Measurements from ENCODE around the gene CFAP74. TPM values are rescaled to one million over a fixed set of nuclear protein-coding genes. Genes with fewer than 3 reads are reported as not detected.

The CFAP74 gene
- total and polyA plus RNA-seq, 2 of the 13 experiments (the other 11 are each of a cell fraction or from before 2014, with no cell fraction given) = 0.27 to 0.62 TPM

DNA sequence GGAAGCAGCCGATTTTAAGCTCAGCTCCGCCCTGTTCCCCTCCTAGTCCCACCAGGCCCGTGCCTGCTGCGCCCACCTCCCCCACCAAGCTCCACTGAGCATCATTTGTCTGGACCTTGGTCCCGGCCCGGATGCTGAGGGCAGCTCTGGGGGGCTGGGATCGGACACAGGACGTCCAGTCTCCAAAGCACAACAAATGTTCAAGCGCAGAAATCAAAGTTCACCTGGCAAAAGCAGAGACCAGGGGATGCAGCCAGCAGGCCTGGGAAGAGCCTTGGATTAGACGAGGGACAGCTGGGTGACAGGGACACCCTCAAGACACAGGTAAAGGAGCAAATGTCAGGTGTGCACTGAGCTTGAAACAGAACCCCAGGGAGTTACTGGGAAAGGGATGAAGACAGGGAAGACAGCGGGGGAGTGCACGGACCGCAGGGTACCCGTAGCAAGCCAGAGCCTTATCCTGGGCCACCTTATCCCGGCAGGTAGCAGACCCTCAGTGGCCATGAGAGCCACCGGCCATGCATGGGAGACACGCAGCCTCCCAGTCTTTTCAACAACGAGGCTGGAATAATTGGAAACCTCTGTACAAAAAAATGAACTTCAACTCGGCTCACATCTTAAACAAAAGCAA is 62.3 kb downstream of the CFAP74 start (continued):
- no peak for TF ChIP-seq CENPBD1 (CRISPR knock-in tag; IDR thresholded peaks at IDR 0.05; ENCODE audit: borderline replicate concordance, low read depth)
- peak; percentile 41; the same call in 1 of the 2 replicates for TF ChIP-seq BRD4 (CRISPR knock-in tag; IDR thresholded peaks at IDR 0.05)
- TF ChIP-seq ADNP (CRISPR knock-in tag; IDR thresholded peaks at IDR 0.05) = no peak
- TF ChIP-seq TCF12 (IDR thresholded peaks at IDR 0.05) = no peak
- TF ChIP-seq TCF12 (CRISPR knock-in tag; IDR thresholded peaks at IDR 0.05) = 0 out of 2 replicates have a peak, but pooled peaks have one; percentile 48
- peak; percentile 48; the same call in 1 of the 2 replicates for TF ChIP-seq CBFB (CRISPR knock-in tag; IDR thresholded peaks at IDR 0.05)
- no peak for TF ChIP-seq RFXANK (CRISPR knock-in tag; IDR thresholded peaks at IDR 0.05)
- TF ChIP-seq CENPT (CRISPR knock-in tag; IDR thresholded peaks at IDR 0.05; ENCODE audit: low read depth) = no peak
- peak; percentile 70 for TF ChIP-seq NR2C2 (CRISPR knock-in tag; IDR thresholded peaks at IDR 0.05; ENCODE audit: borderline replicate concordance)
- no peak for TF ChIP-seq ZNF550 (CRISPR knock-in tag; IDR thresholded peaks at IDR 0.05; ENCODE audit: borderline replicate concordance)
- no peak for TF ChIP-seq TBL1XR1 (IDR thresholded peaks at IDR 0.05; ENCODE audit: borderline replicate concordance, low read length, partially characterized antibody)
- no peak for TF ChIP-seq ZFP36 (IDR thresholded peaks at IDR 0.05; ENCODE audit: borderline replicate concordance, low read depth, low read length, partially characterized antibody)
- peak; percentile 53; the same call in 1 of the 2 replicates for TF ChIP-seq FOSL2 (CRISPR knock-in tag; IDR thresholded peaks at IDR 0.05)
- TF ChIP-seq, protein P1, sequence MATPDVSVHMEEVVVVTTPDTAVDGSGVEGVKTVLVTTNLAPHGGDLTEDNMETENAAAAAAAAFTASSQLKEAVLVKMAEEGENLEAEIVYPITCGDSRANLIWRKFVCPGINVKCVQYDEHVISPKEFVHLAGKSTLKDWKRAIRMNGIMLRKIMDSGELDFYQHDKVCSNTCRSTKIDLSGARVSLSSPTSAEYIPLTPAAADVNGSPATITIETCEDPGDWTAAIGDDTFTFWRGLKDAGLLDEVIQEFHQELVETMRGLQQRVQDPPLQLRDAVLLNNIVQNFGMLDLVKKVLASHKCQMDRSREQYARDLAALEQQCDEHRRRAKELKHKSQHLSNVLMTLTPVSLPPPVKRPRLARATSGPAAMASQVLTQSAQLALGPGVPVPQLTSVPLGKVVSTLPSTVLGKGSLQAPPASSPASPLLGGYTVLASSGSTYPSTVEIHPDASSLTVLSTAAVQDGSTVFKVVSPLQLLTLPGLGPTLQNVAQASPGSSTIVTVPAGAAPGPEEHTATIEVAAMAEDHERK (CRISPR knock-in tag; IDR thresholded peaks at IDR 0.05; ENCODE audit: low read depth) = no peak
- TF ChIP-seq ETV5 (CRISPR knock-in tag; IDR thresholded peaks at IDR 0.05; ENCODE audit: borderline replicate concordance) = peak; percentile 98
- no peak for TF ChIP-seq ARNT (IDR thresholded peaks at IDR 0.05)
- TF ChIP-seq, protein P2, sequence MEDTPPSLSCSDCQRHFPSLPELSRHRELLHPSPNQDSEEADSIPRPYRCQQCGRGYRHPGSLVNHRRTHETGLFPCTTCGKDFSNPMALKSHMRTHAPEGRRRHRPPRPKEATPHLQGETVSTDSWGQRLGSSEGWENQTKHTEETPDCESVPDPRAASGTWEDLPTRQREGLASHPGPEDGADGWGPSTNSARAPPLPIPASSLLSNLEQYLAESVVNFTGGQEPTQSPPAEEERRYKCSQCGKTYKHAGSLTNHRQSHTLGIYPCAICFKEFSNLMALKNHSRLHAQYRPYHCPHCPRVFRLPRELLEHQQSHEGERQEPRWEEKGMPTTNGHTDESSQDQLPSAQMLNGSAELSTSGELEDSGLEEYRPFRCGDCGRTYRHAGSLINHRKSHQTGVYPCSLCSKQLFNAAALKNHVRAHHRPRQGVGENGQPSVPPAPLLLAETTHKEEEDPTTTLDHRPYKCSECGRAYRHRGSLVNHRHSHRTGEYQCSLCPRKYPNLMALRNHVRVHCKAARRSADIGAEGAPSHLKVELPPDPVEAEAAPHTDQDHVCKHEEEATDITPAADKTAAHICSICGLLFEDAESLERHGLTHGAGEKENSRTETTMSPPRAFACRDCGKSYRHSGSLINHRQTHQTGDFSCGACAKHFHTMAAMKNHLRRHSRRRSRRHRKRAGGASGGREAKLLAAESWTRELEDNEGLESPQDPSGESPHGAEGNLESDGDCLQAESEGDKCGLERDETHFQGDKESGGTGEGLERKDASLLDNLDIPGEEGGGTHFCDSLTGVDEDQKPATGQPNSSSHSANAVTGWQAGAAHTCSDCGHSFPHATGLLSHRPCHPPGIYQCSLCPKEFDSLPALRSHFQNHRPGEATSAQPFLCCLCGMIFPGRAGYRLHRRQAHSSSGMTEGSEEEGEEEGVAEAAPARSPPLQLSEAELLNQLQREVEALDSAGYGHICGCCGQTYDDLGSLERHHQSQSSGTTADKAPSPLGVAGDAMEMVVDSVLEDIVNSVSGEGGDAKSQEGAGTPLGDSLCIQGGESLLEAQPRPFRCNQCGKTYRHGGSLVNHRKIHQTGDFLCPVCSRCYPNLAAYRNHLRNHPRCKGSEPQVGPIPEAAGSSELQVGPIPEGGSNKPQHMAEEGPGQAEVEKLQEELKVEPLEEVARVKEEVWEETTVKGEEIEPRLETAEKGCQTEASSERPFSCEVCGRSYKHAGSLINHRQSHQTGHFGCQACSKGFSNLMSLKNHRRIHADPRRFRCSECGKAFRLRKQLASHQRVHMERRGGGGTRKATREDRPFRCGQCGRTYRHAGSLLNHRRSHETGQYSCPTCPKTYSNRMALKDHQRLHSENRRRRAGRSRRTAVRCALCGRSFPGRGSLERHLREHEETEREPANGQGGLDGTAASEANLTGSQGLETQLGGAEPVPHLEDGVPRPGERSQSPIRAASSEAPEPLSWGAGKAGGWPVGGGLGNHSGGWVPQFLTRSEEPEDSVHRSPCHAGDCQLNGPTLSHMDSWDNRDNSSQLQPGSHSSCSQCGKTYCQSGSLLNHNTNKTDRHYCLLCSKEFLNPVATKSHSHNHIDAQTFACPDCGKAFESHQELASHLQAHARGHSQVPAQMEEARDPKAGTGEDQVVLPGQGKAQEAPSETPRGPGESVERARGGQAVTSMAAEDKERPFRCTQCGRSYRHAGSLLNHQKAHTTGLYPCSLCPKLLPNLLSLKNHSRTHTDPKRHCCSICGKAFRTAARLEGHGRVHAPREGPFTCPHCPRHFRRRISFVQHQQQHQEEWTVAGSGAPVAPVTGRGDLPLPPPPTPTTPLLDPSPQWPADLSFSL (CRISPR knock-in tag; IDR thresholded peaks at IDR 0.05) = no peak
- 0 out of 2 replicates have a peak, but pooled peaks have one; percentile 6 for TF ChIP-seq STAG1 (CRISPR knock-in tag; IDR thresholded peaks at IDR 0.05)
- no peak for TF ChIP-seq ZNF546 (CRISPR knock-in tag; conservative IDR thresholded peaks at IDR 0.05)
- TF ChIP-seq ZEB1 (IDR thresholded peaks at IDR 0.05; ENCODE audit: insufficient replicate concordance, low read depth) = peak; percentile 78
- TF ChIP-seq ZNF18 (CRISPR knock-in tag; IDR thresholded peaks at IDR 0.05; ENCODE audit: insufficient replicate concordance) = no peak

Data from HepG2 (cell line).